CD4-positive, alpha-beta T cell treated with Interleukin-17A for 1 hour (primary cell): ENCODE data around the gene SH3RF3.

Source experiments
- DNase-seq: peaks from one replicate; pipeline ENCODE4 v3.0.0-alpha.2; 2020

SH3RF3 gene

GRCh38 chr2:109266998-109267854 lies 138.2 kb downstream of the SH3RF3 start:
- no peak for DNase-seq

- DNase-seq: no peak
Observed at GRCh38 chr2:109268916-109269315, 139.9 kb downstream of the SH3RF3 start.

- DNase-seq: no peak
Observed at GRCh38 chr2:109269706-109270504, 140.9 kb downstream of the SH3RF3 start.

GRCh38 chr2:109270505-109271312 lies 141.7 kb downstream of the SH3RF3 start:
- no peak for DNase-seq

- DNase-seq: no peak
Observed at GRCh38 chr2:109271920-109272319, 142.9 kb downstream of the SH3RF3 start.

GRCh38 chr2:109272461-109272860 lies 143.5 kb downstream of the SH3RF3 start:
- no peak for DNase-seq

GRCh38 chr2:109275120-109276012 lies 146.4 kb downstream of the SH3RF3 start:
- DNase-seq: no peak

- no peak for DNase-seq
Observed at GRCh38 chr2:109277406-109277805, 148.4 kb downstream of the SH3RF3 start.

- DNase-seq: no peak
Observed at GRCh38 chr2:109279243-109279860, 150.3 kb downstream of the SH3RF3 start.

GRCh38 chr2:109280804-109281203 lies 151.8 kb downstream of the SH3RF3 start:
- DNase-seq: no peak

- no peak for DNase-seq
Observed at GRCh38 chr2:109282360-109282759, 153.4 kb downstream of the SH3RF3 start.

- DNase-seq: no peak
Observed at GRCh38 chr2:109282865-109283264, 153.9 kb downstream of the SH3RF3 start.

- no peak for DNase-seq
Observed at GRCh38 chr2:109284826-109285225, 155.8 kb downstream of the SH3RF3 start.

GRCh38 chr2:109285244-109285651 lies 156.2 kb downstream of the SH3RF3 start:
- no peak for DNase-seq

- DNase-seq: no peak
Observed at GRCh38 chr2:109287413-109287812, 158.4 kb downstream of the SH3RF3 start.

GRCh38 chr2:109287838-109288237 lies 158.8 kb downstream of the SH3RF3 start:
- DNase-seq: no peak

GRCh38 chr2:109288544-109289368 lies 159.8 kb downstream of the SH3RF3 start:
- DNase-seq: no peak

GRCh38 chr2:109289504-109290222 lies 160.7 kb downstream of the SH3RF3 start:
- no peak for DNase-seq

GRCh38 chr2:109290887-109291643 lies 162.1 kb downstream of the SH3RF3 start:
- no peak for DNase-seq
